HG02798 (cell line): ENCODE results near the gene SIRT2.
"Not testable (repeated sequence)": the region's sequence is repeated elsewhere in the genome, so short reads cannot be mapped to it uniquely, and the experiment has no call there.

Experiments used
- ATAC-seq: cut with Tn5 transposase; IDR thresholded peaks from one replicate; pipeline ENCODE4 v1.9.1; 2021; ENCODE audit warnings: mild to moderate bottlenecking; ENCODE audit not compliant: unreplicated experiment, poor library complexity

SIRT2 gene

DNA sequence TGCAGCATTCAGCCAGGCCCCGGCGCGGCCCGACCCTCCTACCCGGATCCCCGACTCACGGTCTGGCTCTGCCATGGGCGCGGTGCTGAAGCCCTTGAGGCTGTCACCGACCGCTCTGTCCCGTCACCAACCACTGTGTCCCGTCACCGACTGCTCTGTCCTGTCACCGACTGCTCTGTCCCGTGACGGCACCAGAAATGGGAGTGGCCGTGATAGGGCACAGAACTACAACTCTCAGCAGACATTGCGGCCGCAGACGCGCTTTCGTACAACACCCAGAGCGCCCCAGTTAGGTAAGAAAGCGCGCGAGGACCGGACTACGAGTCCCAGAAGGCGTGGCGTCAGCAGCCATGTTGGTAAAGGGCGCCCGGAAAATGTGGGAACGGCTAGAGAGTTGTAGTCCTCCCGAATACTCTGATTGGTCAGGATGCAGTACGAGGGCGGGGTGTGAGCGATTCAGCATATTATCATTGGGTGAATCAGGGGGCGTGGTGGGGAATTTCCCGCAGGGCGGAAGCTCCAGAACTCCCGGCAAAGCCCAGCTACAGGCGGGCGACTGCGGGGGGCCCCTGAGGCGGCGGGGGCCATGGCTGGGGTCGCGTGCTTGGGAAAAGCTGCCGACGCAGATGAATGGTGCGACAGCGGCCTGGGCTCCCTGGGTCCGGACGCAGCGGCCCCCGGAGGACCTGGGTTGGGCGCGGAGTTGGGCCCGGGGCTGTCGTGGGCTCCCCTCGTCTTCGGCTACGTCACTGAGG lies at the start of gene SIRT2, which contains the start of gene NFKBIB:
Gene SIRT2 (minus strand): TSS at position 172 of the 755 bp plus-strand sequence. CDS start 97 bp downstream, at position 75.
Gene NFKBIB (plus strand): TSS at position 523 of the 755 bp plus-strand sequence. CDS start 64 bp downstream, at position 587.
- peak; percentile 94 for ATAC-seq

DNA sequence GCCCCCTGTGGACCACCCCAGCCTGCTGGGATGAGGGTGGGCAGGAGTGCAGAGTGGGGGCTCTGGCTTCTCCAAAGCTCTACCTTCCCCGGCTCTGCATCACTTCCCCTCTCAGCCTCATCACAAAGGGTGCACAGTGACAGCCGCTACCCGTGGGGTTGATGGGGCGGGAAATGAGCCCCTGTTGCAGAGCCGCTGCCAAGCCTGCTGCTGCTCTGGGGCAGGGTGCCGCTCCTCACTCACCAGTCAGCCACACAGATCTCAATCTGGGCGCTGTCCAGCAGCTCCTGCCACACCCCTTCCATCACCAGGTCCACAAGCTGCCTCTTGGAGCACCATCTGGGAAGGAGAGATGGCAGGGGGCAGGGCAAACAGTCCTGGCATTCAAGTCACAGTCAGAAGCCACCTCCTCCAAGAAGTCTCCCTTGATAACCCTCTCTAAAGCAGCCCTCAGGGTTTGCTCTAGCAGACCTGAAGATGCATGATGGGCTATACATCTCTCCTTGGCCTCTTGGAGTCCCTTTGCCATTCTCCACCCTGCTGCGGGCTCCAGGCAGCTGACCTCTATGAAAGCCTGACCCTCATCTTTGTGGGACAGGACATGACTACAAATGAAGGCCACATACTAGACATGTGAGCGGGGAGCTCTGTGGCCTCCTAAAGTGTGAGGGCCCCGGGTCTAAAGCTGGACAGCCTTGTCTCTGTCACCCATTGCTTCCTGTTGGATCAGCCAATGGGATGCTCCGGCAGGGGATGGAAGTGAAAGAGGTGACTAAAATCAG lies 47.0 kb upstream of the SIRT2 start:
- ATAC-seq, result no peak

DNA sequence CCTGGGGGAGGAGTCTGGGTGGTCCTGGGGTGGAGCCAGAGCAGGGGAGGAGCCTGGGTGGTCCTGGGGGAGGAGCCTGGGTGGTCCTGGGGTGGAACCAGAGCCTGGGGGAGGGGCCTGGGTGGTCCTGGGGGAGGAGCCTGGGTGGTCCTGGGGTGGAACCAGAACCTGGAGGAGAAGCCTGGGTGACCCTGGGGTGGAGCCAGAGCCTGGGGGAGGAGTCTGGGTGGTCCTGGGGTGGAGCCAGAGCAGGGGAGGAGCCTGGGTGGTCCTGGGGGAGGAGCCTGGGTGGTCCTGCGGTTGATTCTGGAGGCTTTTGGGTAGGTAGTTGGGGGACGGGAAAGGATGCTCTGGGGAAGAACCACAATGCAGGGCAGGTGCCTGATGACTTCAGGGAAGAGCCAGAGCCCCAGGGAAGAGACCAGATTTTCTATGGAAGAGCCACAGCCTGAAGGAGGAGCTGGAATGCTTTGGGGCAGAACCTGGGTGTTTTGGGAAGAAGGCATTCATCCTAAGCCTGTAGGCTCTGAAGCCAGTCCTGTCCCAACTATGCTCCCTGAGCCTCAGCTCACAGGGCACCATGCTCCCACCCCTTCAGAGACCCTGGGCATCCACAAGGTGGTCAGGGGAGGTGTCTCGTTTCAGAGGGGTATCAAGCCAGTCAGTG lies 46.3 kb upstream of the SIRT2 start:
- ATAC-seq, result no peak

GRCh38 chr19:38944981-38945506 lies 45.6 kb upstream of the SIRT2 start:
- no peak for ATAC-seq

DNA sequence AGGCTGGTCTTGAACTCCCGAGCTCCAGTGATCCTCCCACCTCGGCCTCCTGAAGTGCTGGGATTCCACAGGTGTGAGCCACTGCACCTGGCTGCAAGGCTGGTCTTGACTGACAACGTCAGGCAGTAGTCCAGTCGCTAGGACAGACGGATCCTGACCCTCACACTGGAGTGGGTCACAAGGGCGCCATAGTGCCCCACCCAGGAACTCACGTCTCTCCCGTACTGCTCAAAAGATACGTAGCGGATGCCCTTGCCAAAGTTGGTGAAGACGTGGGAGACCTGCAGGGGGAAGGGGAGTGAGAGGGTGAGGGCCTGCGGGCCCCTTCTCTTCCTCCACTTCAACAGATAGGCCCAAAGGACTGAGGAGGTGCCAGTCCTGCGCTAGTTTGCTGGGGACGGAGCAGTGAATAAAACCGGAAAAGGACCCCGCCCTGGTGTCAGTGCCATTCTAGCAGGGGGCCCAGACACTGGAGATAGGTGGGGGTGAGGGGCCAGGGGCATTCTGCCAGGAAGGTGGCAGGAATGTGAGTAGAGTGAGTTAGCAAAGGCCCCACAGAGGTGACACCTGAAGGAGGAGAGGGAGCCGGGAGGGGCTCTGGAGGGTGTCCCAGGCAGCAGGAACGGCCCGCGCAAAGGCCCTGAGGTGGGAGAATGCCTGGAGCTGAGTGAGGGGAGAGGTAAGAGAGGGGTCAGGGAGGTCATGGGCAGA lies 43.2 kb upstream of the SIRT2 start:
- ATAC-seq, result no peak

- ATAC-seq, result no peak
Observed at GRCh38 chr19:38941979-38942378, 42.6 kb upstream of the SIRT2 start.

DNA sequence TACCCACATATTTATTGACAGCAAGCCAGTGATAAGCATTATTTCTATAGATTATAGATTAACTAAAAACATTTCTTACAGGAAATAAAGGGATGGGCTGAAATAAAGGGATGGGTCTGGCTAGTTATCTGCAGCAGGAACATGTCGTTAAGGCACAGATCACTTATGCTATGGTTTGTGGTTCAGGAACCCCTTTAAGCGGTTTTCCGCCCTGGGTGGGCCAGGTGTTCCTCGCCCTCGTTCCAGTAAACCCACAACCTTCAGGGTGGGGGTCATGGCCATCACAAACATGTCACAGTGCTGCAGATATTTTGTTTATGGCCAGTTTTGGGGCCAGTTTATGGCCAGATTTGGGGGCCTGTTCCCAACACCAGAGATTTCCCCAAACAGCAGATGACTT lies 42.0 kb upstream of the SIRT2 start:
- not testable (repeated sequence) for ATAC-seq

- no peak for ATAC-seq
Observed at GRCh38 chr19:38939957-38940356, 40.5 kb upstream of the SIRT2 start.

DNA sequence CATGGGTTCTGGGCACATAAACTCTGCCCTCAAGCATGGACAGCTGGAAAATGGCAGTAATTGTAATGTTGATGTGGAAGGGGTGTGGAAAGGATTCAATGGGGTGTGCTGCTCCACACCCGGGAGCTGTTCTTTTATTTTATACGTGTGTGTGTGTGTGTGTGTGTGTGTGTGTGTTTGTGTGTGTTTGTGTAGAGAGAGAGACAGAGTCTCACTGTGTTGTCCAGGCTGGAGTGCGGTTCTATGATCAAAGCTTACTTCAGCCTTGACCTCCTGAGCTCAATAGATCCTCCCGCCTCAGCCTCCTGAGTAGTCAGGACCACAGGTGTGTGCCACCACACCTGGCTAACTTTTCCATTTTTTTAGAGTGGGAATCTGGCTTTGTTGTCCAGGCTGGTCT lies 34.1 kb upstream of the SIRT2 start:
- no peak for ATAC-seq

- no peak for ATAC-seq
Observed at GRCh38 chr19:38932425-38933179, 33.2 kb upstream of the SIRT2 start.

- no peak for ATAC-seq
Observed at GRCh38 chr19:38931521-38931793, 32.0 kb upstream of the SIRT2 start.

DNA sequence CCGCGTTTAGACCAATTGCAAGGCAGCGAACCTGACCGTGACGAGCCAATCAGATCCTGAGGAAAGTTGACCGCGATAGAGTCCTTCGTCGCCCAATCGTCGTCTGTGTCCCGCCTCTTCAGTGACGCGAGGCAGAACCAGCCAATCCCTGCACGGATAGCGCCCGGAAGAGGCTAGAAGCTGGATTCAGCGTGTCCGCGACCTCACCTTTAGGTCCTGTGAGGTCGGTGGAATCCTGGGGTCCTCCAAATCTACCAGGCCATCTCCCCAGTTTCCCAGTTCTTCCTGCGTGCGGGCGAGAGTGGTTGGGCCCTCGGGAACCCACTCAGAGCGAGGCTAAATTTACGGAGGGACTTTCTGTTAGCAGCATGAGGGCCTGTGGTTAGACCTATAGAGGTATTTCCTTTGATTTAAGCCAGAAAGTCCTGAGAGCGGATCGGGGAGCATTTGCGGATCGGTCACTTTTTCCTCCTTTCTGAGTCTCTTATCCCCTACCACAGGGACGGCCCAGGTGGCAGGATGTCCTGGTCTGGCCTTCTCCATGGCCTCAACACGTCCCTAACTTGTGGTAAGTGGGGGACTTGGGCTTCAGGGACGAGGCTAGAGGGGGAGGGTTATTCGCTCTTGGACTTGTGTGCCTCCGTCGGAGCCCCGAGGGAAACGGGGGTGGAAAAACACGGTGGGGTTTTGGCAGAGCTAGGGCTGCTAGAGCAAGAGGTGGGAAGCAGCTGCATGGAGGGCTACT lies 31.5 kb upstream of the SIRT2 start, which contains the start of gene MRPS12:
Gene MRPS12 (plus strand): TSS at position 169 of the 745 bp plus-strand sequence. CDS start 351 bp downstream, at position 520.
- peak; percentile 93 for ATAC-seq

GRCh38 chr19:38929929-38930775 lies 30.7 kb upstream of the SIRT2 start, which contains the start of gene SARS2:
TSS of gene SARS2 (minus strand) at chr19:38930763. CDS start at chr19:38930736, 27 bp downstream.
- ATAC-seq, result peak; percentile 85

DNA sequence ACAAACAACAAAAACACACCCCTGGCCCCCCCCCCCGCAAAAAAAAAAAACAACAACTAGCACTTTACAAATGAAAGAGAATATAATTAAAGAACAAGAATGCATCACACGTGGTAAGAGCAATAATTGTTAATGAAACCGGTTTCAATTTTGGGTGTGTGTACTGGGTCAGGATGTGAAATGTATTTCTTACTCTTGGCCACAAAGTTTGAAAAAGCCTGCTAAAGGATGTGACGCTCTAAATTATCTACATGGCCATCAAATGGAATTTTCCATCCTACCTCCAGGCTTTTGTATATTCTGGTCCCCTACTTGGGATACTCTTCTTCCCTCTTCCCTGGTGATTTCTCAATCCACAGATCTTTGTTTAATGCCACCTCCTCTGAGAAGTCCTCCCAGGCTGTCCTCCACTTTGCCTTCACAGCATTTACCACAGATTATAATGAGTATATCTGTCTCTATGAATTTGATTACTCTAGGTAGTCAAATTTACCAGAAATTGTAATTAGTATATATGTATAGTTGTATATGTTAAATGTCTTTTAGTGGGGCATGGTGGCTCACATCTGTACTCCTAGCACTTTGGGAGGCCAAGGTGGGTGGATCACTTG lies 29.1 kb upstream of the SIRT2 start:
- no peak for ATAC-seq

DNA sequence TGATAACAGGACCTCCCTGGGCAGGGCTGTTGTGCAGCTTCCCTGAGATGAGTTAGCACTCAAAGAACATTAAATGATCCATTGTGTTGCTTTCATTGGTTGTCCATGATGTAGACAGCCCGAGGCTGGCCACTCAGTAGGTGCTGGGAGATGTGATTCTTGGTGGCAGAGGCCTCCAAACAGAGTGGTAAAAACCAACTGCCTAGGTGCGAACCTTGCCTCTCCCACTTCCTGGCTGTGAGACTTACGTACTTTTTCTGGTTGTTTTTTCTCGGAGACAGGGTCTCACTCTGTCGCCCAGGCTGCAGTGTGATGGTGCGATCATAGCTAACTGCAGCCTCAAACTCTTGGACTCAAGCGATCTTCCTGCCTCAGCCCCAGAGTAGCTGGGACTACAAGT lies 25.0 kb upstream of the SIRT2 start:
- ATAC-seq, result no peak

- no peak for ATAC-seq
Observed at GRCh38 chr19:38922482-38922881, 23.1 kb upstream of the SIRT2 start.
